SK-N-SH (cell line): ENCODE data around the gene WDHD1. TPM values are rescaled to one million over a fixed set of nuclear protein-coding genes. Genes with fewer than 3 reads are reported as not detected.
A peak's percentile ranks its signal among the peaks of the same experiment; 100 is the strongest.

ENCODE experiments used
- CTCF ChIA-PET: fragments of 300-600, 350-600 bp; formaldehyde crosslinking; extraction: SDS; loops from one replicate; lab custom pipeline; 2021; lab: Yijun Ruan, JAX
- POLR2A ChIA-PET: fragments of 350-600 bp; sonication (Branson Sonifier 250); formaldehyde crosslinking; extraction: SDS; loops from one replicate; lab custom pipeline; 2020; ENCODE audit warnings: antibody characterized with exemption, inconsistent platforms; lab: Yijun Ruan, JAX
- DNase-seq: peaks from one replicate; pipeline ENCODE4 v3.0.0; 2012
- H2AFZ ChIP-seq: fragments of 200-600 bp; sonication (generic); 2 replicates; pipeline ENCODE4 v1.8.1; 2016; ENCODE audit warnings: antibody characterized with exemption, mild to moderate bottlenecking, low read depth
- H3F3A ChIP-seq: fragments of 200-600 bp; sonication (generic); replicated peaks from 2 replicates; pipeline ENCODE3; 2016; ENCODE audit warnings: antibody characterized with exemption, mild to moderate bottlenecking; ENCODE audit not compliant: insufficient read depth
- H3K27ac ChIP-seq, 2 experiments: fragments of 200-500 bp in 1 of 2; fragments of 200-600 bp in 1 of 2; sonication (Bioruptor generic) in 1 of 2; sonication (generic), shearing (Covaris generic) in 1 of 2; 2 replicates each; pipeline versions ENCODE4 v1.5.1 to v1.6.1; 2014 to 2016; ENCODE audit warnings: low read depth in 2 of 2, inconsistent platforms in 1 of 2, low read length in 1 of 2, mild to moderate bottlenecking in 1 of 2, mixed read lengths in 1 of 2
- H3K27me3 ChIP-seq: fragments of 200-600 bp; sonication (generic), shearing (Covaris generic); 2 replicates; pipeline ENCODE4 v1.6.1; 2016; ENCODE audit warnings: mixed run types; ENCODE audit not compliant: insufficient read depth
- H3K36me3 ChIP-seq, 2 experiments: fragments of 200-500 bp in 1 of 2; fragments of 200-600 bp in 1 of 2; sonication (Bioruptor generic) in 1 of 2; sonication (generic) in 1 of 2; replicated peaks in 1 of 2; 2 replicates each; pipeline versions ENCODE3 to v1.5.1; 2014 to 2016; ENCODE audit warnings: low read length in 1 of 2, mild to moderate bottlenecking in 1 of 2; ENCODE audit not compliant: insufficient read depth in 2 of 2, control insufficient read depth in 1 of 2
- H3K4me1 ChIP-seq, 2 experiments: fragments of 200-500 bp in 1 of 2; fragments of 200-600 bp in 1 of 2; sonication (Bioruptor generic) in 1 of 2; sonication (generic), shearing (Covaris generic) in 1 of 2; 2 replicates each; pipeline versions ENCODE4 v1.5.1 to v1.6.1; 2014 to 2016; ENCODE audit warnings: low read depth in 1 of 2, low read length in 1 of 2, mixed run types in 1 of 2; ENCODE audit not compliant: insufficient read depth in 2 of 2, control insufficient read depth in 1 of 2
- H3K4me2 ChIP-seq: fragments of 200-600 bp; sonication (generic), shearing (Covaris generic); 2 replicates; pipeline ENCODE4 v1.6.1; 2017; ENCODE audit warnings: mixed run types
- H3K4me3 ChIP-seq, 2 experiments: fragments of 200-500 bp in 1 of 2; fragments of 200-600 bp in 1 of 2; sonication (Bioruptor generic) in 1 of 2; sonication (generic), shearing (Covaris generic) in 1 of 2; 2 replicates each; pipeline versions ENCODE4 v1.5.1 to v1.8.1; 2014 to 2016; ENCODE audit warnings: low read depth in 2 of 2, inconsistent platforms in 1 of 2, low read length in 1 of 2, mild to moderate bottlenecking in 1 of 2, mixed read lengths in 1 of 2, moderate library complexity in 1 of 2
- H3K79me2 ChIP-seq: fragments of 200-600 bp; sonication (generic); 2 replicates; pipeline ENCODE4 v1.8.1; 2017; ENCODE audit warnings: mild to moderate bottlenecking; ENCODE audit not compliant: insufficient read depth
- H3K9ac ChIP-seq: fragments of 200-600 bp; sonication (generic); 2 replicates; pipeline ENCODE4 v1.6.1; 2017; ENCODE audit warnings: mixed run types
- H3K9me2 ChIP-seq: fragments of 200-600 bp; sonication (generic); 2 replicates; pipeline ENCODE4 v1.6.1; 2017; ENCODE audit warnings: mixed run types
- H3K9me3 ChIP-seq: fragments of 200-600 bp; sonication (generic); 2 replicates; pipeline ENCODE4 v1.6.1; 2017; ENCODE audit warnings: mixed run types, mild to moderate bottlenecking, moderate library complexity
- H4K20me1 ChIP-seq: fragments of 200-600 bp; sonication (generic); 2 replicates; pipeline ENCODE4 v1.6.1; 2017; ENCODE audit warnings: mild to moderate bottlenecking, mixed run types; ENCODE audit not compliant: insufficient read depth
- ELF1 ChIP-seq: IDR thresholded peaks from 2 replicates; pipeline ENCODE4 v1.4.0; 2012
- EP300 ChIP-seq, 2 experiments: IDR thresholded peaks; 2 replicates each; pipeline versions ENCODE4 v1.4.0 to v1.6.1; 2012; ENCODE audit warnings: borderline replicate concordance in 1 of 2, low read depth in 1 of 2, low read length in 1 of 2
- FOSL2 ChIP-seq: IDR thresholded peaks from 2 replicates; pipeline ENCODE4 v1.4.0; 2012; ENCODE audit warnings: low read depth, mild to moderate bottlenecking, moderate library complexity, borderline replicate concordance
- FOXM1 ChIP-seq: IDR thresholded peaks from 2 replicates; pipeline ENCODE4 v1.4.0; 2012; ENCODE audit warnings: low read depth, mild to moderate bottlenecking
- GABPA ChIP-seq: IDR thresholded peaks from 2 replicates; pipeline ENCODE4 v1.4.0; 2012; ENCODE audit warnings: low read depth, mild to moderate bottlenecking
- IRF3 ChIP-seq: fragments of 150-350 bp; IDR thresholded peaks from 2 replicates; pipeline ENCODE4 v1.6.1; 2016; ENCODE audit warnings: mild to moderate bottlenecking, low read depth, low read length
- JUND ChIP-seq: IDR thresholded peaks from 2 replicates; pipeline ENCODE4 v1.4.0; 2012
- RAD21 ChIP-seq: IDR thresholded peaks from 2 replicates; pipeline ENCODE4 v1.6.1; 2012; ENCODE audit warnings: mild to moderate bottlenecking, low read length
- RCOR1 ChIP-seq: fragments of 150-350 bp; IDR thresholded peaks from 2 replicates; pipeline ENCODE4 v1.6.1; 2017; ENCODE audit warnings: antibody characterized with exemption, low read length
- RFX5 ChIP-seq: IDR thresholded peaks from 2 replicates; pipeline ENCODE4 v1.6.1; 2012; ENCODE audit warnings: mild to moderate bottlenecking, improper control_type of control experiment, low read length
- SIN3A ChIP-seq: IDR thresholded peaks from 2 replicates; pipeline ENCODE4 v1.6.1; 2012; ENCODE audit warnings: low read depth, mild to moderate bottlenecking, low read length, moderate library complexity, borderline replicate concordance
- SMC3 ChIP-seq: IDR thresholded peaks from 2 replicates; pipeline ENCODE4 v1.6.1; 2012; ENCODE audit warnings: low read depth, low read length, improper control_type of control experiment
- TEAD4 ChIP-seq: IDR thresholded peaks from 2 replicates; pipeline ENCODE4 v1.4.0; 2012; ENCODE audit warnings: mild to moderate bottlenecking, borderline replicate concordance; ENCODE audit not compliant: insufficient read depth
- YY1 ChIP-seq: IDR thresholded peaks from 2 replicates; pipeline ENCODE4 v1.4.0; 2012; ENCODE audit warnings: low read depth, mild to moderate bottlenecking
- WGBS: methylation state at CpG from one replicate; pipeline ENCODE4 v1.1.6; 2017; ENCODE audit warnings: low lambda C conversion rate; 5-methylcytosine and 5-hydroxymethylcytosine counted together
- polyA plus RNA-seq, 3 experiments: library from polyadenylated mRNA; depleted of rRNA; stranded (reverse); fragments of >200 nt; gene quantifications; 2 replicates each; pipeline ENCODE4 v1.2.3, GENCODE V29; 2012
- TF ChIP-seq, protein P1 (sequence below): IDR thresholded peaks from 2 replicates; pipeline ENCODE4 v1.4.0; 2012; ENCODE audit warnings: low read depth, borderline replicate concordance

WDHD1 gene
- polyA plus RNA-seq, 1 of the 3 experiments (the other 2 are of a cell fraction) = 2.9 TPM

DNA sequence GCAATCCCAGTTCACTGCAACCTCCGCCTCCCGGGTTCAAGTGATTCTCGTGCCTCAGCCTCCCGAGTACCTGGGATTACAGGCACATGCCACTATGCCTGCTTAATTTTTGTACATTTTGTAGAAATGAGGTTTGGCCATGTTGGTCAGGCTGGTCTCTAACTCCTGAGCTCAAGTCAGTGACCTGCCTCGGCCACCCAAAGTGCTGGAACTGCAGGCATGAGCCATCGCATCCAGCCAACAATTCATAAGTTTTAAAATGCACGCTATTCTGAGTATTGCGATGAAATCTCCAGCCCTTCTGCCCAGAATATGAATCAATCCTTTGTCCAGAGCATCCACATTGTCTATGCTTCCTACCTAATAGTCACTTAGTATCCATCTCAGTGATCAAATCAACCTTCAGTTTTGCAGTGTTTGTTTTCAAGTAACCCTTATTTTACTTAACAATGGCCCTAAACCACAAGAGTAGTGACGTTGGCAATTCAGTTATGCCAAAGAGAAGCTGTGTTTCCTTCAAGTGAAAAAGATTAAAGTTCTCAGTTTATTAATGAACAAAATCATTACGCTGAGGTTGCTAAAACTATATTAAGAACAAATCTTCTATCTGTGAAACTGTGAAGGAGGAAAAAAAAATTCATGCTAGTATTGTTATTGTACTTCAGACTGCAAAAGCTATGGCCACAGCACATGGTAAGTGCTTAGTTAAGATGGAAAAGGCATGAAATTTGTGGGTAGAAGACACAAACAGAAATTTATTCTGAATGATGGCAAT, 135.2 kb downstream of the WDHD1 start:
- Histone ChIP-seq H3K27me3 (no peaks in the 10 kb centered on the region), H4K20me1 (no peaks in the 10 kb centered on the region), H3K4me3 (no peak overlapping the region), H3K27ac (peak overlapping the region in 1 of 2 experiments; percentile 1; a peak in 1 of 4 replicates), H3F3A (no peaks in the 10 kb centered on the region), H3K4me1 (peaks cover 0 to 33% of the 10 kb centered on the region in 2 experiments; a peak in 3 of 4 replicates), H3K9me3 (no peaks in the 10 kb centered on the region), H3K9ac (no peak overlapping the region), H2AFZ (no peak overlapping the region), H3K36me3 (no peaks in the 10 kb centered on the region), H3K4me2 (no peak overlapping the region), H3K9me2 (no peaks in the 10 kb centered on the region), H3K79me2 (no peaks in the 10 kb centered on the region)
- TF ChIP-seq SIN3A = no peak
- TF ChIP-seq SMC3 = no peak
- TF ChIP-seq FOSL2 = no peak
- TF ChIP-seq ELF1 = no peak
- DNase-seq = no peak
- ChIA-PET POLR2A (interaction anchor here (0.7 kb wide), 1 partner anchor 9 kb away, joined by 4 read pairs; no protein-coding TSS in a partner anchor), CTCF (interaction anchor here (1.3 to 2.0 kb wide), 5 partner anchors 10 to 84 kb away, joined by 3 to 5 read pairs (median 5); partner anchors contain the start of gene GCH1)
- WGBS = 89% methylated on average over 10 of the region's 10 CpGs

- Histone ChIP-seq H3K4me3 (no peak overlapping the region), H3K9me3 (no peaks in the 10 kb centered on the region), H3K4me1 (peaks cover 0 to 37% of the 10 kb centered on the region in 2 experiments; a peak in 3 of 4 replicates), H4K20me1 (no peaks in the 10 kb centered on the region), H3K79me2 (no peaks in the 10 kb centered on the region), H3K4me2 (no peak overlapping the region), H3K36me3 (no peaks in the 10 kb centered on the region), H3K9ac (no peak overlapping the region), H3K9me2 (no peaks in the 10 kb centered on the region), H3K27me3 (no peaks in the 10 kb centered on the region), H3K27ac (peak overlapping the region in 1 of 2 experiments; percentile 1; a peak in 1 of 4 replicates), H3F3A (no peaks in the 10 kb centered on the region), H2AFZ (no peak overlapping the region)
- WGBS = 88% methylated on average over 1 of the region's 1 CpG
- ChIA-PET POLR2A (interaction anchor here (1.2 kb wide), 1 partner anchor 12 kb away, joined by 3 read pairs; no protein-coding TSS in a partner anchor), CTCF (interaction anchor here (1.3 to 1.5 kb wide), 2 partner anchors 12 to 88 kb away, joined by 3 to 4 read pairs; partner anchors contain the start of gene GCH1)
- DNase-seq = no peak
- TF ChIP-seq JUND = no peak
- TF ChIP-seq FOXM1 = no peak
- no peak for TF ChIP-seq GABPA
- TF ChIP-seq, protein P1, sequence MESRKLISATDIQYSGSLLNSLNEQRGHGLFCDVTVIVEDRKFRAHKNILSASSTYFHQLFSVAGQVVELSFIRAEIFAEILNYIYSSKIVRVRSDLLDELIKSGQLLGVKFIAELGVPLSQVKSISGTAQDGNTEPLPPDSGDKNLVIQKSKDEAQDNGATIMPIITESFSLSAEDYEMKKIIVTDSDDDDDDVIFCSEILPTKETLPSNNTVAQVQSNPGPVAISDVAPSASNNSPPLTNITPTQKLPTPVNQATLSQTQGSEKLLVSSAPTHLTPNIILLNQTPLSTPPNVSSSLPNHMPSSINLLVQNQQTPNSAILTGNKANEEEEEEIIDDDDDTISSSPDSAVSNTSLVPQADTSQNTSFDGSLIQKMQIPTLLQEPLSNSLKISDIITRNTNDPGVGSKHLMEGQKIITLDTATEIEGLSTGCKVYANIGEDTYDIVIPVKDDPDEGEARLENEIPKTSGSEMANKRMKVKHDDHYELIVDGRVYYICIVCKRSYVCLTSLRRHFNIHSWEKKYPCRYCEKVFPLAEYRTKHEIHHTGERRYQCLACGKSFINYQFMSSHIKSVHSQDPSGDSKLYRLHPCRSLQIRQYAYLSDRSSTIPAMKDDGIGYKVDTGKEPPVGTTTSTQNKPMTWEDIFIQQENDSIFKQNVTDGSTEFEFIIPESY = no peak
- no peak for TF ChIP-seq IRF3
- TF ChIP-seq YY1 = no peak
- TF ChIP-seq SMC3 = no peak
- no peak for TF ChIP-seq EP300 (IDR thresholded peaks at IDR 0.05; ENCODE audit: borderline replicate concordance in 1 of 2, low read depth in 1 of 2, low read length in 1 of 2)
- TF ChIP-seq RCOR1 = no peak
- TF ChIP-seq RFX5 = no peak
- TF ChIP-seq FOSL2 = no peak
- TF ChIP-seq TEAD4 = no peak
- TF ChIP-seq RAD21 = no peak
Observed at GRCh38 chr14:54890788-54891187, 136.1 kb downstream of the WDHD1 start.
